ENCODE measurements around the gene ADAMTSL3.

Gene ADAMTSL3

GRCh38 chr15:83655237-83655616 lies 1.3 kb downstream of the ADAMTSL3 start:
- TF ChIP-seq SIN3A (IDR thresholded peaks at IDR 0.05; ENCODE audit: borderline replicate concordance, insufficient read depth, low read length): no peak
- TF ChIP-seq FOXP2 (optimal IDR thresholded peaks at IDR 0.05; ENCODE audit: borderline replicate concordance, extremely low read depth, extremely low read length, insufficient read depth): no peak
- TF ChIP-seq POLR2AphosphoS5 (IDR thresholded peaks at IDR 0.05; ENCODE audit: low read depth, low read length): no peak
- TF ChIP-seq REST (IDR thresholded peaks at IDR 0.05; ENCODE audit: insufficient read depth in 1 of 2, low read depth in 2 of 2, low read length in 2 of 2): no peak
- TF ChIP-seq TAF1 (IDR thresholded peaks at IDR 0.05; ENCODE audit: borderline replicate concordance, insufficient read depth, low read length): no peak

DNA sequence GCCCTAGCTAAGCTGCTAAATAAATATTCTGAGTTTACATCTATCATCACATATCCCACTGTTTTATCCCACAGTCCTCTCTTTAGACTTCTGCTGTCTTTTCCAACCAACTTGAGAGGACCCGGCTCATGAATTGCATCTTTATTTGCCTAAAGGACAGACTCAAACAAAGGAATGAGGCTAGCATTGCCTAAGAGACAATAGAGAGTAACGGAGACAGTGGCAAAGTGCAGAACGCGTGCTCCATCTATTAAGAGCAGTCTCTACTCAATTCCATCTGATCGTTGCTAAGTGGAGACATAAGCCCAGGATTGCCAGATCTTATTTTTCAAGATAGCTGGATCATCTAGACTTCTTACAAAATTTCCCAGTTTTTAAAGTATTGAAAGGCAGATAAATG lies 2.3 kb downstream of the ADAMTSL3 start:
- TF ChIP-seq POLR2AphosphoS5 (IDR thresholded peaks at IDR 0.05; ENCODE audit: low read depth, low read length) (no peak), SIN3A (IDR thresholded peaks at IDR 0.05; ENCODE audit: borderline replicate concordance, insufficient read depth, low read length) (no peak), REST (IDR thresholded peaks at IDR 0.05; ENCODE audit: insufficient read depth in 1 of 2, low read depth in 2 of 2, low read length in 2 of 2) (no peak), TAF1 (IDR thresholded peaks at IDR 0.05; ENCODE audit: borderline replicate concordance, insufficient read depth, low read length) (no peak), FOXP2 (optimal IDR thresholded peaks at IDR 0.05; ENCODE audit: borderline replicate concordance, extremely low read depth, extremely low read length, insufficient read depth) (no peak)

DNA sequence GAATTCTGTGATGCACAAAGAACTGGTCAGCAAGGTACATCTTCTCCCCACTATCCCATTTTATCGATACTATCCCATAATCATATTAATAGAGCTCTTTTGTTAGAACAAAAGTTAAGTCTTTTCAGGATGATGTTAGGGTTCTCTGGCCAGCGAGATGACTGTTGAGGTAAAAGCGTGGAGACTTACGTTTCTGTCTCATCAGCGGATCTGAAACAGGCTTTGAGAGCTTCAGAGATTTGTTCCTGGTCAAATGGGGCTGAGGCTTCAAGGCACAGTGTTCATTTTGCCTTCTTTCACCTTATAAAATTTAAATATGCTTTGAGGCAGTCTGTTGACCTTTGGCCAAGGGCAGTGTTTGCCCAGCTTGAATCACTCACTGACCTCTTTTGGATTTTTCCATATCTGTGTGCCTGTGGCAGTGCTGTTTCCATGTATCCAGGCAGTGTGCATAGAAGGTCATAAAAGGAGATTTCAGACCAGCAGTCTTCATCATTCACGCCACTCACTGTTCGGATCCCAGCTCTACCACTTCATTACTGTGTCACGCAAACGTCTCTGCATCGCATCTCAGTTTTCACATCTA lies 3.1 kb downstream of the ADAMTSL3 start:
- TF ChIP-seq TAF1 (IDR thresholded peaks at IDR 0.05; ENCODE audit: borderline replicate concordance, insufficient read depth, low read length): no peak
- no peak for TF ChIP-seq REST (IDR thresholded peaks at IDR 0.05; ENCODE audit: insufficient read depth in 1 of 2, low read depth in 2 of 2, low read length in 2 of 2)

DNA sequence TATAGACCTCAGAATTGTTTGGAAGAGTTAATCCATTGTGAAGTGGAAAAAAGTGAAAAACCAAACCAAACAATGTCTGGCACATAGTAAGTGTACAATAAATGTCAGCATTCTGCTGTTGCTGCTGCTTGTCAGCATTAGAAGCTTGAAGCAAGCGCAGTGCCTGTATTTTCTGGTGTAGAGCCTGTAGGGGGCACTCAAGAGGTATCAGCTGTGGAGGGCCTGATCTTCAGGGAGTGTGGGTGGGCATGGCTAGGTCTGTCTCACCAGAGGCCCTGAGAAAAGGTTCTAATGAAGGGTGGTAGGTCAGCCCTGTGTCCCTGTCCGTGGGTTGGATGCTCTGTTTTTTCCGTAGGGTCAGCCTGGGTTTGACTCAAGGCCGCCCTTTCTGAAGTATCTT lies 3.6 kb downstream of the ADAMTSL3 start:
- TF ChIP-seq TAF1 (IDR thresholded peaks at IDR 0.05; ENCODE audit: borderline replicate concordance, insufficient read depth, low read length) (no peak), SIN3A (IDR thresholded peaks at IDR 0.05; ENCODE audit: borderline replicate concordance, insufficient read depth, low read length) (no peak), REST (IDR thresholded peaks at IDR 0.05; ENCODE audit: insufficient read depth in 1 of 2, low read depth in 2 of 2, low read length in 2 of 2) (no peak), POLR2AphosphoS5 (IDR thresholded peaks at IDR 0.05; ENCODE audit: low read depth, low read length) (no peak), FOXP2 (optimal IDR thresholded peaks at IDR 0.05; ENCODE audit: borderline replicate concordance, extremely low read depth, extremely low read length, insufficient read depth) (no peak)

Data from PFSK-1 (cell line).